Smooth muscle cell (in vitro differentiated cells): ENCODE measurements around the gene FAP. TPM values are rescaled to one million over a fixed set of nuclear protein-coding genes. Genes with fewer than 3 reads are reported as not detected.
A peak's percentile ranks its signal among the peaks of the same experiment; 100 is the strongest.

ENCODE experiments used
- DNase-seq: peaks from one replicate; lab custom pipeline; 2025; ENCODE audit not compliant: unreplicated experiment; lab: John Stamatoyannopoulos, UW
- H2AFZ ChIP-seq: fragments of 200-600 bp; sonication (generic); 2 replicates; pipeline ENCODE4 v1.6.0; 2016; ENCODE audit warnings: antibody characterized with exemption, low read depth, mild to moderate bottlenecking
- H3F3A ChIP-seq: fragments of 200-600 bp; sonication (generic); 2 replicates; pipeline ENCODE4 v1.6.0; 2017; ENCODE audit warnings: antibody characterized with exemption, low read depth
- H3K27ac ChIP-seq: fragments of 200-600 bp; sonication (generic); 2 replicates; pipeline ENCODE4 v1.5.1; 2016; ENCODE audit warnings: low read depth, mild to moderate bottlenecking
- H3K27me3 ChIP-seq: fragments of 200-600 bp; sonication (generic); 2 replicates; pipeline ENCODE4 v1.6.1; 2016; ENCODE audit warnings: low read depth, mild to moderate bottlenecking
- H3K36me3 ChIP-seq: fragments of 200-600 bp; sonication (generic); 2 replicates; pipeline ENCODE4 v1.5.1; 2016; ENCODE audit warnings: low read depth
- H3K4me1 ChIP-seq: fragments of 200-600 bp; sonication (generic); 2 replicates; pipeline ENCODE4 v1.5.1; 2016; ENCODE audit warnings: low read depth
- H3K4me2 ChIP-seq: fragments of 200-600 bp; sonication (generic); 2 replicates; pipeline ENCODE4 v1.6.0; 2016; ENCODE audit warnings: mild to moderate bottlenecking
- H3K4me3 ChIP-seq: fragments of 200-600 bp; sonication (generic); 2 replicates; pipeline ENCODE4 v1.5.1; 2016; ENCODE audit warnings: mild to moderate bottlenecking
- H3K79me2 ChIP-seq: fragments of 200-600 bp; sonication (generic); 2 replicates; pipeline ENCODE4 v1.6.0; 2016; ENCODE audit warnings: low read depth, mild to moderate bottlenecking
- H3K9ac ChIP-seq: fragments of 200-600 bp; sonication (generic); 2 replicates; pipeline ENCODE4 v1.6.0; 2016; ENCODE audit warnings: low read depth
- H3K9me3 ChIP-seq: fragments of 200-600 bp; sonication (generic); replicated peaks from 2 replicates; pipeline ENCODE4 v1.5.1; 2016; ENCODE audit warnings: low read depth
- H4K20me1 ChIP-seq: fragments of 200-600 bp; sonication (generic); 2 replicates; pipeline ENCODE4 v1.6.0; 2016; ENCODE audit warnings: low read depth
- CTCF ChIP-seq: fragments of 200-600 bp; sonication (generic); IDR thresholded peaks from 2 replicates; pipeline ENCODE4 v1.5.1; 2017; ENCODE audit warnings: borderline replicate concordance, mild to moderate bottlenecking, antibody characterized with exemption; ENCODE audit not compliant: insufficient read depth, poor library complexity, severe bottlenecking
- WGBS: methylation state at CpG from one replicate; pipeline ENCODE4 v1.1.7; 2016; ENCODE audit warnings: low lambda C conversion rate; 5-methylcytosine and 5-hydroxymethylcytosine counted together
- polyA plus RNA-seq: library from polyadenylated mRNA; unstranded; fragments of >200 nt; fragmentation: Nextera tagmentation; extraction: Ambion mirVana; gene quantifications from 2 replicates; pipeline ENCODE4 v1.2.1, GENCODE V29; 2016
- total RNA-seq: library from RNA; depleted of rRNA; stranded (reverse); fragments of >200 nt; gene quantifications from 2 replicates; pipeline ENCODE4 v1.2.3, GENCODE V29; 2014

The FAP gene
- total and polyA plus RNA-seq, 2 experiments from 2014 or later = 29.6 to 47.0 TPM

GRCh38 chr2:162277381-162277780 is 34.1 kb upstream of the FAP start:
- no peak for DNase-seq
- no peaks in the 10 kb centered on the region for H3K36me3 ChIP-seq
- 93% methylated on average over 4 of the region's 4 CpGs for WGBS
- H3K9ac ChIP-seq = no peak overlapping the region
- H3K4me2 ChIP-seq = no peak overlapping the region
- no peaks in the 10 kb centered on the region for H3K27me3 ChIP-seq
- no peaks in the 10 kb centered on the region for H3F3A ChIP-seq
- TF ChIP-seq CTCF = no peak
- H3K27ac ChIP-seq = no peak overlapping the region
- no peaks in the 10 kb centered on the region for H3K4me1 ChIP-seq
- H2AFZ ChIP-seq = no peak overlapping the region
- H3K4me3 ChIP-seq = no peak overlapping the region
- H3K9me3 ChIP-seq = no peaks in the 10 kb centered on the region
- H4K20me1 ChIP-seq = no peaks in the 10 kb centered on the region
- no peaks in the 10 kb centered on the region for H3K79me2 ChIP-seq

GRCh38 chr2:162267996-162268395 is 24.8 kb upstream of the FAP start:
- H3K4me1 ChIP-seq = no peaks in the 10 kb centered on the region
- WGBS = 96% methylated on average over 1 of the region's 1 CpG

GRCh38 chr2:162267496-162267895 is 24.3 kb upstream of the FAP start:
- Histone ChIP-seq H3K4me2 (no peak overlapping the region), H2AFZ (no peak overlapping the region), H3K79me2 (no peaks in the 10 kb centered on the region), H3K27ac (no peak overlapping the region), H4K20me1 (no peaks in the 10 kb centered on the region), H3K9me3 (no peaks in the 10 kb centered on the region), H3K4me1 (no peaks in the 10 kb centered on the region), H3K36me3 (no peaks in the 10 kb centered on the region), H3F3A (peaks cover 10% of the 10 kb centered on the region), H3K4me3 (no peak overlapping the region), H3K9ac (no peak overlapping the region), H3K27me3 (no peaks in the 10 kb centered on the region)
- 95% methylated on average over 5 of the region's 5 CpGs for WGBS
- DNase-seq = no peak
- TF ChIP-seq CTCF = no peak

More at GRCh38 chr2:162267996-162268395, 24.8 kb upstream of the FAP start:
- TF ChIP-seq CTCF = no peak
- H3K9me3 ChIP-seq = no peaks in the 10 kb centered on the region
- no peaks in the 10 kb centered on the region for H3K79me2 ChIP-seq
- H3K9ac ChIP-seq = no peak overlapping the region
- H3K4me2 ChIP-seq = no peak overlapping the region
- H4K20me1 ChIP-seq = no peaks in the 10 kb centered on the region
- no peaks in the 10 kb centered on the region for H3K27me3 ChIP-seq
- H3K27ac ChIP-seq = no peak overlapping the region
- no peak overlapping the region for H3K4me3 ChIP-seq
- DNase-seq = no peak
- no peak overlapping the region for H2AFZ ChIP-seq
- H3K36me3 ChIP-seq = no peaks in the 10 kb centered on the region
- H3F3A ChIP-seq = peaks cover 10% of the 10 kb centered on the region

- no peak overlapping the region for H2AFZ ChIP-seq
- no peaks in the 10 kb centered on the region for H3K9me3 ChIP-seq
- peaks cover 10% of the 10 kb centered on the region for H3F3A ChIP-seq
- H3K79me2 ChIP-seq = no peaks in the 10 kb centered on the region
- H3K4me2 ChIP-seq = peak overlapping the region; percentile 39
- no peaks in the 10 kb centered on the region for H4K20me1 ChIP-seq
- no peak overlapping the region for H3K4me3 ChIP-seq
- no peaks in the 10 kb centered on the region for H3K36me3 ChIP-seq
- H3K4me1 ChIP-seq = no peaks in the 10 kb centered on the region
- DNase-seq = no peak
- 50% methylated on average over 1 of the region's 1 CpG for WGBS
- H3K27me3 ChIP-seq = no peaks in the 10 kb centered on the region
- H3K27ac ChIP-seq = peak overlapping the region; percentile 85
- TF ChIP-seq CTCF = peak; percentile 23
- H3K9ac ChIP-seq = no peak overlapping the region
Measured at GRCh38 chr2:162266460-162266760, 23.2 kb upstream of the FAP start.
